ENCODE measurements around the gene CTNNA3. TPM values are rescaled to one million over a fixed set of nuclear protein-coding genes. Genes with fewer than 3 reads are reported as not detected.

CTNNA3 gene
- total RNA-seq, 1 donor from 2014 or later, result 3.3 TPM

- H3K4me1 Mint-ChIP-seq (ENCODE audit: low read depth, unreplicated experiment), result no peaks in the 10 kb centered on the region
- H3K27ac Mint-ChIP-seq (ENCODE audit: unreplicated experiment), result no peak overlapping the region
- H3K4me3 Mint-ChIP-seq (ENCODE audit: unreplicated experiment), result no peak overlapping the region
- H3K9me3 Mint-ChIP-seq (ENCODE audit: unreplicated experiment), result peaks cover 2% of the 10 kb centered on the region
- H3K36me3 Mint-ChIP-seq (ENCODE audit: unreplicated experiment), result no peaks in the 10 kb centered on the region
- no peak for DNase-seq
- no peak for TF ChIP-seq CTCF (IDR thresholded peaks at IDR 0.05; ENCODE audit: partially characterized antibody, unreplicated experiment)
- H3K27me3 Mint-ChIP-seq (ENCODE audit: unreplicated experiment), result peaks cover 4% of the 10 kb centered on the region
Observed at GRCh38 chr10:66799474-66799873, 896.5 kb downstream of the CTNNA3 start.

GRCh38 chr10:66795866-66796265 is 900.1 kb downstream of the CTNNA3 start:
- DNase-seq, result no peak
- TF ChIP-seq CTCF (IDR thresholded peaks at IDR 0.05; ENCODE audit: partially characterized antibody, unreplicated experiment), result no peak
- no peak overlapping the region for H3K27ac Mint-ChIP-seq (ENCODE audit: unreplicated experiment)
- H3K4me3 Mint-ChIP-seq (ENCODE audit: unreplicated experiment), result no peak overlapping the region
- H3K4me1 Mint-ChIP-seq (ENCODE audit: low read depth, unreplicated experiment), result no peaks in the 10 kb centered on the region
- H3K36me3 Mint-ChIP-seq (ENCODE audit: unreplicated experiment), result no peaks in the 10 kb centered on the region
- H3K9me3 Mint-ChIP-seq (ENCODE audit: unreplicated experiment), result no peaks in the 10 kb centered on the region
- H3K27me3 Mint-ChIP-seq (ENCODE audit: unreplicated experiment), result peaks cover 2% of the 10 kb centered on the region

- Mint-ChIP-seq H3K4me1 (ENCODE audit: low read depth, unreplicated experiment) (no peaks in the 10 kb centered on the region), H3K27ac (ENCODE audit: unreplicated experiment) (no peak overlapping the region), H3K9me3 (ENCODE audit: unreplicated experiment) (no peaks in the 10 kb centered on the region), H3K27me3 (ENCODE audit: unreplicated experiment) (no peaks in the 10 kb centered on the region), H3K36me3 (ENCODE audit: unreplicated experiment) (no peaks in the 10 kb centered on the region), H3K4me3 (ENCODE audit: unreplicated experiment) (no peak overlapping the region)
- no peak for TF ChIP-seq CTCF (IDR thresholded peaks at IDR 0.05; ENCODE audit: partially characterized antibody, unreplicated experiment)
- DNase-seq, result no peak
Observed at GRCh38 chr10:66792441-66792840, 903.6 kb downstream of the CTNNA3 start.

- H3K4me1 Mint-ChIP-seq (ENCODE audit: low read depth, unreplicated experiment), result no peaks in the 10 kb centered on the region
- no peak for DNase-seq
- TF ChIP-seq CTCF (IDR thresholded peaks at IDR 0.05; ENCODE audit: partially characterized antibody, unreplicated experiment), result no peak
- no peak overlapping the region for H3K4me3 Mint-ChIP-seq (ENCODE audit: unreplicated experiment)
- no peaks in the 10 kb centered on the region for H3K9me3 Mint-ChIP-seq (ENCODE audit: unreplicated experiment)
- H3K36me3 Mint-ChIP-seq (ENCODE audit: unreplicated experiment), result no peaks in the 10 kb centered on the region
- no peaks in the 10 kb centered on the region for H3K27me3 Mint-ChIP-seq (ENCODE audit: unreplicated experiment)
- no peak overlapping the region for H3K27ac Mint-ChIP-seq (ENCODE audit: unreplicated experiment)
Observed at GRCh38 chr10:66788178-66788987, 907.6 kb downstream of the CTNNA3 start.

GRCh38 chr10:66786709-66787108 is 909.3 kb downstream of the CTNNA3 start:
- no peaks in the 10 kb centered on the region for H3K4me1 Mint-ChIP-seq (ENCODE audit: low read depth, unreplicated experiment)
- no peak for TF ChIP-seq CTCF (IDR thresholded peaks at IDR 0.05; ENCODE audit: partially characterized antibody, unreplicated experiment)
- no peaks in the 10 kb centered on the region for H3K36me3 Mint-ChIP-seq (ENCODE audit: unreplicated experiment)
- no peak overlapping the region for H3K4me3 Mint-ChIP-seq (ENCODE audit: unreplicated experiment)
- H3K9me3 Mint-ChIP-seq (ENCODE audit: unreplicated experiment), result no peaks in the 10 kb centered on the region
- H3K27me3 Mint-ChIP-seq (ENCODE audit: unreplicated experiment), result no peaks in the 10 kb centered on the region
- H3K27ac Mint-ChIP-seq (ENCODE audit: unreplicated experiment), result no peak overlapping the region
- no peak for DNase-seq
